Right renal cortex interstitium (tissue), 3 donors: ENCODE results near the gene TMEM239. TPM values are rescaled to one million over a fixed set of nuclear protein-coding genes. Genes with fewer than 3 reads are reported as not detected.
"Not testable (repeated sequence)": the region's sequence is repeated elsewhere in the genome, so short reads cannot be mapped to it uniquely, and the experiment has no call there.

Experiments
- DNase-seq, 3 donors: peaks; one replicate each; pipeline ENCODE4 v3.0.0-alpha.2; 2013; ENCODE audit warnings: low read depth in 3 of 3, low spot score in 2 of 3
- polyA plus RNA-seq, 3 donors: library from polyadenylated mRNA; unstranded; fragments of 120-200 nt; gene quantifications; one replicate each; pipeline ENCODE4 v1.2.1, GENCODE V29; 2013; ENCODE audit not compliant: insufficient read length in 3 of 3

The TMEM239 gene
- polyA plus RNA-seq = under 1 TPM in 1 of 3 donors, not detected in 2; 0.04 TPM

DNA sequence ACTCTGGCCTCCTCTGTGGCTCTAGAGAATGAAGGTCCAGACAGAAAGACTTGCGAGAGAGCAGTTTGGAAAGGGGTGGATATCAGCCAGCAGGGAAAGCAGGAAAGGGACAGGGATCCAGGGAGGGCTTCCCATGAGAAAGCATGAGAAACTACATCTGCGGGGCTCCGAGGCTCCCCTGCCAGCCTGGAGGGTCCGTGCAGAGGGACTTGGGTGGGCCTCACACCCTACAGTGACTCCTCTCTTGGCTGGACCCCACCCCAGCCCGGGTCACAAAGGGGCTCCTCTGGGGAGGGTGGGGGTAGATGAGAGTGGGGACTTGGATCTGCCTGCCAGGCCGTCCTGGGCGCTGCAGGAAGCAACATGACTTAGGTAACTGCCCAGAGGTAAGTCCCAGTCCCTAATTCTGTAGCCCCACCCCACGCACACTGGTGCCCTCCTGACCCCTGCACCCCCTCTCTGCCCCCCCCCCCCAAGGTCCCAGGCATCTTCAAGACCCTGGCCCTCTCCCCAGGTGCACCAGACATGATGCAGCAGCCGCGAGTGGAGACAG is at the start of gene TMEM239:
Gene TMEM239 (plus strand): TSS at position 335 of the 553 bp plus-strand sequence. CDS start 191 bp downstream, at position 526.
- no peak for DNase-seq

DNA sequence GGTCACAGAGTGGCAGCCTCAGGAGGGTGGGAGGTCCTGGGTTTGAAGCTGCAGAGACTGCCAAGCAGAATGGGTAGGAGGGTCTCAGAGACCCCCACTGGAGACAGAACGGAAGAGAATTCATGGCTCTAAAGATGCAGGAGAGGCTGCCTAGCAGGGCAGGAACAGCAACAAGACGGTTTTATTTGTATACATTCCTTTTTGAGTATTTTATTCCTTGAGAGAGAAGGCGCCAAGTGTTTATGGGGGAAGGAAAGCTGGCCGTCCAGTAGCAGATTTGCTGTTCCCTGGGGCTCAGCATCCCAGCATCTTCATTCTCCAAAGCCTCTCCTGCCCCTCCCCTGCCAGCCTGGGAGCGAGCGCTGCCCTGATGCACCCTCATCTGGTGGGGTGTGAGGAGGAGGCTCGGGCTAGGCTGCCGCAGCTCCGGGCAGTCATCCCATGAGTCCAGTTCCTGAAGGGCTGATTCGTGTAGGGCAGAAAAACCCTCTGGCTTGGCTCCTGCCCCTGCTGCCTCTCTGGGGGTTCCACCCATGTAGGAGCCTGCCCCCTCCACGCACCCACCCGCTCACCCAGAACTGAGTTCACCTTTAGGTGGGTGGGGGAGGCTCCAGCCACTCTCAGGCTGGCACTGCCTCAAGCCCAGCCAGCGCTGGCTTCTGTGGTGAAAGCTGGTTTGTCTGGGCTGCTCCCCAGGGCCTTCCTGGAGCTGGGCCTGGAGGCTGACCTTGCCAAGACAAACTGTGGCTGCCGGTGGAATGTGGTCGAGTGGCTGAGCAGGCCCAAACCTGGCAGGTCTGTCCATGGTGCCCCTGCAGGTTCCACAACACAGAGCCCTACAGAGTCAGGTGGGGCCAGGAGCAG is 48.2 kb upstream of the TMEM239 start:
- no peak for DNase-seq

DNA sequence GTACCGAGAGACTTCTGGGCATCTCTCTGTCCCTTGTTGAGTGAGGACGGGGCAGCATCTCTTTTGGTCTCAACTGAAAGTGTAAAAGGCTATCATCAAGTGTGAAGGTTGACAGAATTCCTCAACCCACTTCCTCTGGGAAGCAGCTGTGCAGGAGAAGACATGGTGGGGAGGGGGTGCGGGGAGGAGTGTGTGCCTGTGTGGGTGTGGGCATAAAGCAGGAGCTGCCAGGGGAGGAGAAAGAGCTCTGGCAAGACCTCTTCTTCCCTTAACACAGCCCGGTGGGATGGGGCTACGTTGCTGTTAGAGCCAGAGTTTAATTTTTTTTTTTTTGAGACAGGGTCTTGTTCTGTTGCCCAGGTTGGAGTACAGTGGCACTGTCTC is 47.5 kb upstream of the TMEM239 start:
- DNase-seq = no peak

DNA sequence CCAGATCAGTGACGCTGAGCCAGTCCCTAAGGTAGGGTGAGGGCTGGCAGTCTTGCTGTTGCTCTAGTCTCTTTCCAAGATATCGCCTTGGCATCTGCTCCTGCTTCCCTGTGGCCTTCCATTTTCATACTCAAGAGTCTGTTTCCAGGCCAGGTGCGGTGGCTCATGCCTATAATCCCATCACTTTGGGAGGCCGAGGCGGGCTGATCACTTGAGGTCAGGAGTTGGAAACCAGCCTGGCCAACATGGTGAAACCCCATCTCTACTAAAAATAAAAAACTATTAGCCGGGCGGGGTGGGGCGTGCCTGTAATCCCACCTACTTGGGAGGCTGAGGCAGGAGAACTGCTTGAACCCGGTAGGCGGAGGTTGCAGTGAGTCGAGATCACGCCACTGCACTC is 46.1 kb upstream of the TMEM239 start:
- DNase-seq = not testable (repeated sequence)

DNA sequence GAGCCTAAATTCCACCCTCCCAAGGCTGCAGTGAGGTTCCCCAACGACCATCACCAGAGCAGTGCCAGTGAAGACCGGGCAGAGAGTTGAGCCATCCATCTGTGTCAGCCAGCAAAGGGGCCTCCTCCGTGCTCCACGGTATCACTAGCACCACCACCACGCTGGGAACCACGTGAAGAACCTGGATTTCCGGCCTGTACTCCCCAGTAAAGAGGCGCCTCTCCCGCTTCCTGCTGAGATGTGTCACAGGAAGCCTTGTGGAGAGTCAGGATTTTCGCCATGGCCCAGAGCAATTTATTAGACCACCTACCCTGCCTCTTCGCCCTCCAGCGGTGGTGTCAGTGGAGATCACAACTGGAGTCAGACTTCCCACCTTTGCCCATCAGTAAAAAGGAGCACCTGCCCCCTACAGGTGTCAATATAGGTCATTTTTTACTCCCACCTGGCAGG is 44.5 kb upstream of the TMEM239 start:
- no peak for DNase-seq

DNA sequence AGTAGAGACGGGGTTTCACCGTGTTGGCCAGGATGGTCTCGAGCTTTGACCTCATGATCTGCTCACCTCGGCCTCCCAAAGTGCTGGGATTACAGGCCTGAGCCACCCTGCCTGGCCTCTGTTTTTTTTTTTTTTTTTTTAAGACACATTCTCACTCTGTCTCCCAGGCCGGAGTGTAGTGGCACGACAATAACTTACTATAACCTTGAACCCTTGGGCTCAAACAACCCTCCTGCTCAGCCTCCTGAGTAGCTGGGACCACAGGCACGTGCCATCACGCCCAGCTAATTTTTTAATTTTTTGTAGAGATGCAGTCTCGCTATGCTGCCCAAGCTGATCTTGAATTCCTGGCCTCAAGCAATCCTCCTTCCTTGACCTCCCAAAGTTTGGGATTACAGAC is 42.4 kb upstream of the TMEM239 start:
- no peak for DNase-seq

DNA sequence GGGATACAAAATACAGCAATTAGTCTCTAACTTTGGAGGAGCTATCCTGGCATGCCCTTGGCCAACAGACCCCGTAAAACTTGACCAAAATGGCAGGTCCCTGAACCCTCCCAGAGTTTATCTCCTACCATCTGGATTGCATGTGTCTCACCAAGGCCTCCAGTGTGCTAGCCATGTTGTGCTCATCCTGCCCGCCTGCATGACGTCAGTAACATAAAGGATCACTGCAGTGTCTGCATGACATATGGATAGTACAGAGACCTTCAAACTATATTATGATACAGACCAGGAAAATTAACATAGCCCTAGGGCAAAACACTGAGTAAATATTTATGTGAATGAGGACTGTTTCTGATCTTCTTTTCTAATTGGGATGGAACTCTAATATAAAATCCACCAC is 41.0 kb upstream of the TMEM239 start:
- no peak for DNase-seq

DNA sequence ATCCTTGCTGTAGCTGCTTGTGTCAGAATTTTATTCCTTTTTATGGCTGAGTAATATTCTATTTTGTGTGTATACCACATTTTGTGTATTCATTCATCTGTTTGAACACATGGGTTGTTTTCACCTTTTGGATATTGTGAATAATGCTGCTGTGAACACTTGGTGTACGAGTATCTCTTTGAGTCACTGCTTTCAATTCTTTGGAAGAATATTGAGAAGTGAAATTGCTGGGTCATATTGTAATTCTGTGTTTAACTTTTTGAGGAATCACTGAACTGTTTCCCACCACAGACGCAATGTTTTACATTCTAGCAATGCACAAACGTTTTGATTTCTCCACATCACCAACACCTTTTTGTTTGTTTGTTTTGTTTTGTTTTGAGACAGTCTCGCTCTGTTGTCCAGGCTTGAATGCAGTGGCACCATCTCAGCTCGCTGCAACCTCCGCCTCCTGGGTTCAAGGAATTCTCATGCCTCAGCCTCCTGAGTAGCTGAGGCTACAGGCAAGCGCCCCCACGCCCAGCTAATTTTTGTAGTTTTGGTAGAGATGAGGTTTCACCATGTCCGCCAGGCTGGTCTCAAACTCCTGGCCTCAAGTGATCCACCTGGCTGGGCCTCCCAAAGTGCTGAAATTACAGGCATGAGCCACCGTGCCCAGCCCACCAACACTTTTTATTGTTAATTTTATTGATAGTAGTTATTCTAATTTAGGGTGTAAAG is 37.4 kb upstream of the TMEM239 start:
- DNase-seq = no peak

DNA sequence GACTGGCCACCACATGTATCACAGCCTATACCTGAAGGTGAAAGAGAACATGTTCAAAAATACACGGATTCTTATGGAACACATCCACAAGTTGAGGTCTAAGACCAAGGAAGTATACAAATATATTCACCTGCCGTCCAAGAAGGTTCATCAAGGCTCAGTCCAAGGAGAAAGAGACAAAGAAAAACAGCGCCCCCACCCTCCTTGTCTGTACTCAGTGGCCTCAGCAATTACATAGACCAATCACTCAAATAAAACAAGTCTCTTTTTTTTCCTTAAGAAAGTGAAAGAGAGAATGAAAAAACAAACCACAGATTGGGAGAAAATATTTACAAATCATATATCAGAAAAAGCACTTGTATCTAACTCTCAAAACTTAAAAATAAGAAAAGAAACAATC is 35.2 kb upstream of the TMEM239 start:
- no peak for DNase-seq

DNA sequence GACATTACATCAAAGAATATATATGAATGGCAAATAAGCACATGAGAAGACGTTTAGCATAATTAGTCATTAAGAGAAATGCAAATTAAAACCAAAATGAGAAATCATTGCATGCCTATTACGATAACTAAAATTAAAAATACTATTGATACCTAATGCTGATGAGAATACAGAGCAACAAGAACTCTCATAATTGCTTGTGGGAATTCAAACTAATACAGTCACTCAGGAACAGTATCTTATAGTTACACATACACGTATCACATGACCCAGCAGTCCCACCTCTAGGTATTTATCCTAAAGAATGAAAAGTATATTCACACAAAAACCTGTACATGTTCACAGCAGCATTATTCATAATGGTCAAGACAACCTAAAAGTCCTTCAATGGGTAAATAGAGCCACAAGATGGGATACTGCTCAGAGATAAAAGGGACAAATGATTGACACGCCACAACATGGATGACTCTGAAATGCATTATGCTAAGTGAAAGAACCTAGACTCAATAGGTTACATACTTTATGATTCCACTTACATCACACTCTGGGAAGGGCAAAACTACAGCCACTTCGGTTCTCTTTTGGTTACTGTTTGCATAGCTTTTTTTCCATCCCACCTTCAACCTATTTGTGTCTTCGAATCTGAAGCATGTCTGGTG is 32.1 kb upstream of the TMEM239 start:
- no peak for DNase-seq

DNA sequence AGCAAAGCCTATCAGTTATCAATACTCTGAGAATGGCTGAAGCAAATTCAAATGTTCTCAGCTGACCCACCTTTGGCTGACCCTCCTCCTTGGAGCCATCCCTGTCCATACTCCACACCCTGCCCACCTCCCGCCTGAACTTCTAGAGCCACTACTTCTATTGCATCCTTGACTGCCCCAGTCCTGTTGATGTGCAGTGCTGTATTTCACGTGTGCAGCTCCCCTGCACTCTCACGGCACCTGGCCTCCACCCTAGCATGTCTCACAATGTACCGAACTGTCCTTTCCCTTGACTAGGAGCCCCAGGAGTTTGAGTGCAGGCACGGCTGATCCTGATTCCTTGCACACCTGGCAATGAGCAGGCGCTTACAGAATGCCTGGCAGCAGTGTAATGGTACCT is 22.7 kb upstream of the TMEM239 start:
- no peak for DNase-seq

DNA sequence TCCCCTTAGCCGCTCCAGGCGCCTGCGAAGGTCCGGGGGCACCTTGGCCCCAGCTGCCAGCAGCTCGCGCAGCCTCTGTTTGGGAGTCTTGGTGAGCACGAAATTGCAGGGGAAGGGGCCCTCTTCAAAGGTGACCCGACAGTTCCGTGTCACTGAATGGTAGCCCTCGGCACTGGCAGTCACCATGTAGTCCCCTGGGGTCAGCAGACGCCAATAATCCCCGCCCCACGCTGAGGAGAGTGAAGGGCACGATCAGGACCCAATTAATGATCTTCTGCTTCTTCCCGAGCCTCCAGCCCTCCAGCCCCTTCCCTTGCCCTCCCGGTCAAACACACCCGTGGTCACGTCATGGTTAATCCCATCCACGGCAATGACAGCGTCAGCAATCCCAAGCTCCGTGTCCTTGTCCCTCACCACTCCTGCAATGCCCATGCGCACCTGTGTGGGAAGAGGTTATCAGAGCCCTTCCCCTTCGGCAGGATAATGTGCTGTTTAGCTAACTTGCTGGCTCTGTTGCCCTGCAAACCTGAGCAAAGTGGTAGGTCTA is 21.9 kb upstream of the TMEM239 start:
- no peak for DNase-seq

DNA sequence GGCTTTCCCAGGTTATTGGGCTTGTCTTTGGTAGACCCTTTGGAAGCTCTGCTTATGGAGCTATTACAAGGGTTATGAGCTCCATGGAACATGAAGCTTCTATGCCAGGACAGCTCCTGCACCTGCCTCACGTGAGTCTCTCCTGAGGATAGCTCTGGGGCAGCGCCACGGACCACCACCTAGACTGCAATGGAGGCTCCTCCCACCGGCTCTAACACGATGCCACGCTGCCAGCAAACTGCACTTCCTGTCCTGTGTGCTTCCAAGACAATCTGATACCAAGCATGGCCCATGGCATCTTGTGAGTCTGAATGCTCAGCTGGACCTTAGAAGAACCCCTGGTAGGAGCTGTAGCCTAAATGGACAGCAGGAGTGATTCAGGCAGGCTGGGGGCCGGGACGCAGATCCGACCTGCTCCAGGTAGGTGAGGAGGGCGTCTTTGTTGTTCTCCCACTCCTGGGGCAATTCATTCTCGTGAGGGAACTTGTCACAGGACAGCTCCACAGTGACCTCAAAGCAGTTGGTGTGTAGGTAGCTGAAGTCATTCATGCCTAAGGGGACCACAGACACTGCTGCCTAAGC is 21.2 kb upstream of the TMEM239 start:
- no peak for DNase-seq

DNA sequence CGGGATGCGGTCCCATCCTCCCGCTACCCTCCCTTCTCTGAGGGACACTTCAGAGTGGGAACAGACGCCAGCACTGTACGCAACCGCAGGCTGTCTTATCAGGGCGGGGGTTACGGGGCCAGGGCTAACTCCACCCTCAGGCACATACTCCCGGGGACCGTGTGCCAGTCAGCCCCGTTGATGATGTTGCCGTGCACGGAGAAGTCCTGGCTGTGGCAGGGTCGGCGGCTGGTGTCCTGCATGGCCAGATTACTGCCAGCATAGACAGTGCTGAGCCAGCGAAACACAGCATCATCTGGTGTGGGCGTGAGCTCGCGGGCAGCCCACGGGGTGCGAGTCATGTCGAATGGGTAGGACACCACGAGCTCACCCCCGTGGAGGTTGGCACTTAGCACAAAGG is 20.7 kb upstream of the TMEM239 start:
- no peak for DNase-seq

DNA sequence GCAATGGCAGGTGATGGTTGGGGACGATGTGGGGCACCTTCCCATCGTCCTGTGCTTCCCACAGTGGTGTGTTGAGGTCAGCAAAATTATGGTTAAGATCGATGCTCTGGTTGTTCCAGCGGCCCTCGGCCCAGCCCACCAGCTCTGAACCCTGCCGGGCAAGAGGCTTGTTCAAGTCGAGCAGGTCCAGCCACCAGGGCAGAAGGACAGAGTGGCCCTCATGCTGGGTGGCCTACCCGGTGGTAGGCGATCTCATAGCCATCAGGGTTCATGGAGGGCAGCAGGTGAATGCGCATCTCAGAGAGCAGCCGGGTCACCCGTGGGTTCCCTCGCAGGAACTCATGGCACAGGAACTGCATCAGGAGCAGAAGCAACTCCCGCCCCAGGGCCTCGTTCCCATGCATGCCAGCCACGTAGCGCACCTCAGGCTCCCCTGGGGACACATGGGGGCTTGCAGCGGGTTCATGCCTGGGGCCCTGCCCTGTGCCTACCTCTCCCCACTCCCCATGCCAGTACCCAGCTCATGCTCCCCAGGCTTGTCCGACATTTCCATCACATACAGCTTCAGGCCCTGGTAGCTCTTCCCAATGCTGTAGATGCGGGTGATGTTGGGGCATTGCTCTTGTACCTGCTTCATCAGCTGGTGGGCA is 20.0 kb upstream of the TMEM239 start:
- DNase-seq = no peak

DNA sequence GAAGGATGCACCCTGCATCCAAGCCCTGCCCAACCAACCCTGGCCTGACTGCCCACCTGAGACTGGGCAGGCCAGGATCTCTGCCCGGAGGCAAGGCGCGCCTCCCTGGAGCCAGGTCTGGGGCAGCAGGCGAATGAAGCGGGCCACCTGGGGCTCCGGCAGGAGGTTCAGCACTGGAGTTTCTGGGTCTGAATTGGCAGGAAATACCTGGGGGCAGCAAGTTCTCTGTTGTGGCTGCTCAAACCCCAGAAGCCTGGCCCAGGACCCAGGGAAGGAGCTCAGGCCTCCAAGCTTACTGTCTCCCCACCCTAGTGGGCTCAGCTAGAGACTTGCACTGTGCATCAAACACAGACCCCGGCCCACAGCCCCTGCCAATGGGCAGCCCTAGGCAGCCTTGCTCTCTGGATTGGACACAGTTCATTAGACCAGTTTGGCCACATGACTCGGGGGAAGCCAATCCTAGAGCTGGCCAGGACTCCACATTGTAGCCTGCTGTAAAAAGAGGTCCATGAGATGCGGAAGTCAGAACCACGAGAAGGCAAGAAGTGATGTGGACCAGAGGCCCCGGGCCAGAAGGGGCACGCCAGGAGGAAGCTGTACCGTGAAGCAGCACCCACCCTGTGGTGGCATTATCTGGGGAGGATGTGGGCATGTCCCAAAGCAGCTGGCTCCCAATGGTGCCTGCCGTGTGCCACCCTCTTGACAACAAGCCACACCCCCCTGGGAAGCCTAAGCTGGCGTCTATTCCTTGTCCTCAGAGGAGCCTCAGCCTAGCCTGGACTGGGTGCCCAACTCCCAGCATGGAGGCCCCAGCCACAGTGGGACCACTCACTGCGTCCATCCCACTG is 18.8 kb upstream of the TMEM239 start:
- no peak for DNase-seq

DNA sequence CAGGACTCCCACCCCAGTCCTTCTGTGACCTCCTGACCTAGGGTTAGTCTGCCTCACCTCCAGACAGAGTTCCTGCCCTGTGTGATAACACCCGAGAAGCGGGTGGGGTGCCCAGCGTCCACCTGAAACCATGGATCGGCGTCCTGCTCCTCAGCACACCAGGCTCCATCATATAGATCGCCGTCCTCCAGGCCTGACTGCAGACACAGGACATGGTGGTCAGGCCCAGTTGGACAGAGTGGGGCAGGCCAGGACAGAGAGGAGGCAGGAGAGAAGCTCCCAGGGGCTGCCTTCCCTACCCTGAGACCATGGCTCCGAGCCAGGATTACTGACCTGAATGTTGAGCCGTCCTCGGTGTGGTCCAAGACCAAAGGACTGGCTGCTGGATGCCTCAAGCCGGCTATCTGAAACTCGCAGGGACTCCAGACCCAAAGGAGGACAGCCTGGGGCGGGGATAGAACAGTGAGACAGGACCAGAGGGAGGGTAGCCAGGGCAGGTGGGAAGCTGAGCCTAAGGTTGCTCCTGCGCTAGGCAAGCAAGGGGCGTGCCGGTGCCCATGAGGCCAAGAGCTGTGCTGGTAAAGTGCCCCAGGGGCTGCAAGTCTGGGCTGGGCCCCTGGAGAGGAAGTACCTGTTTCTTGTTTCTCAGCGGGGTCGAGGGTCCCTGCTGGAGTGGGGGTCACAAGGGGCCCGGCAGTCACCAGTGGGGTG is 17.9 kb upstream of the TMEM239 start:
- no peak for DNase-seq

DNA sequence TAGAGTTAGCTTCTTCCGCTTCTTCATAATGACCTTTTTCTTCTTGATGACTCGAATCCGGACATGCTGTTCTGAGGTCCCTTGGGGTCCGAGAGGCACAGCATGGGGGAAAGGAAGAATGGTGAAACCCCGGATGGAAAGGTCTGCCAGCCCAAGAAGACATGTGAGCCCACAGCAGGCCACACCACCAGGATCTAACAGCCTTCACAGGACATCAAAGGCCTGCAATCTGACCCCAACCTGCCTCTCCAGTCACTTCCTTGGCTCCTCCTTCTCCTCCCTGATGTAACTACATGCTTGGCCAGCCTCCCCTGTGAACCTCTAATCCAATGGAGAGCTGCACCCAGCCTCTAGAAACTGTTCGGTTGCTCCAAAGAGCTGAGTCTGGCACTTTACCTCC is 17.4 kb upstream of the TMEM239 start:
- no peak for DNase-seq
